NB4 (cell line): ENCODE measurements around the gene TRIM54.

ENCODE experiments used
- MYC ChIP-seq: IDR thresholded peaks from 2 replicates; pipeline ENCODE4 v1.6.1; 2011; ENCODE audit warnings: low read depth, low read length
- POLR2A ChIP-seq: IDR thresholded peaks from 2 replicates; pipeline ENCODE4 v1.6.1; 2011; ENCODE audit warnings: mild to moderate bottlenecking; ENCODE audit not compliant: insufficient read length; ENCODE audit errors: extremely low read depth
- TF ChIP-seq, protein P1 (sequence below): IDR thresholded peaks from one replicate; pipeline ENCODE4 v1.5.1; 2012; ENCODE audit warnings: low read depth, low read length

DNA sequence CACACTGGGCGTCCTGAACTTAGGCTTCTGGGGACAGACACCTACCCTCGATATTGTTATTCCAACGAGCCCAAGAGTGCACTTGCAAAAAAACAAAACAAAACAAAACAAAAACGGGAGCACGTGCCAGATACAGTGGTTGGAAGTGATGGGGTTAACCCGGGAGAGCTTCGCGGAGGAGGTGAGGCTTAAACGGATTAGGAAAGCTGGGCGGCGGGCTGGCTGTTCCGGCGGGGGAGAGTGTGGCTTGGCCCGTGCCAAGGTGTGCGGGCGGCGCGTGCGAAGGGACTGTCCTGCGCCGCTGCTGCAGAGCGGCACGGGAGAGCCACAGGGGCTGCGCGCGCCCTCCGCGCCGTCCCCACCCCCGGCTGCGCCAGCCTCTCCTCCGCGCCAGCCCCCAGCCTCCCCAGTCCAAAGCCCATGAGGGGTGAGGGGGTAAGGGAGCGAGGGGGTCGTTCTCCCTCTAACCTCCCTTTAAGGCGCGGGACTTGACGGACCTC, 17.9 kb upstream of the TRIM54 start:
- TF ChIP-seq POLR2A (no peak), MYC (no peak)
- TF ChIP-seq, protein P1, sequence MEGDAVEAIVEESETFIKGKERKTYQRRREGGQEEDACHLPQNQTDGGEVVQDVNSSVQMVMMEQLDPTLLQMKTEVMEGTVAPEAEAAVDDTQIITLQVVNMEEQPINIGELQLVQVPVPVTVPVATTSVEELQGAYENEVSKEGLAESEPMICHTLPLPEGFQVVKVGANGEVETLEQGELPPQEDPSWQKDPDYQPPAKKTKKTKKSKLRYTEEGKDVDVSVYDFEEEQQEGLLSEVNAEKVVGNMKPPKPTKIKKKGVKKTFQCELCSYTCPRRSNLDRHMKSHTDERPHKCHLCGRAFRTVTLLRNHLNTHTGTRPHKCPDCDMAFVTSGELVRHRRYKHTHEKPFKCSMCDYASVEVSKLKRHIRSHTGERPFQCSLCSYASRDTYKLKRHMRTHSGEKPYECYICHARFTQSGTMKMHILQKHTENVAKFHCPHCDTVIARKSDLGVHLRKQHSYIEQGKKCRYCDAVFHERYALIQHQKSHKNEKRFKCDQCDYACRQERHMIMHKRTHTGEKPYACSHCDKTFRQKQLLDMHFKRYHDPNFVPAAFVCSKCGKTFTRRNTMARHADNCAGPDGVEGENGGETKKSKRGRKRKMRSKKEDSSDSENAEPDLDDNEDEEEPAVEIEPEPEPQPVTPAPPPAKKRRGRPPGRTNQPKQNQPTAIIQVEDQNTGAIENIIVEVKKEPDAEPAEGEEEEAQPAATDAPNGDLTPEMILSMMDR: no peak
